COLO829 (cell line): ENCODE measurements around the gene CD7.

ENCODE experiments used
- DNase-seq: peaks from one replicate; pipeline ENCODE4 v3.0.0; 2012; ENCODE audit warnings: low spot score

CD7 gene

DNA sequence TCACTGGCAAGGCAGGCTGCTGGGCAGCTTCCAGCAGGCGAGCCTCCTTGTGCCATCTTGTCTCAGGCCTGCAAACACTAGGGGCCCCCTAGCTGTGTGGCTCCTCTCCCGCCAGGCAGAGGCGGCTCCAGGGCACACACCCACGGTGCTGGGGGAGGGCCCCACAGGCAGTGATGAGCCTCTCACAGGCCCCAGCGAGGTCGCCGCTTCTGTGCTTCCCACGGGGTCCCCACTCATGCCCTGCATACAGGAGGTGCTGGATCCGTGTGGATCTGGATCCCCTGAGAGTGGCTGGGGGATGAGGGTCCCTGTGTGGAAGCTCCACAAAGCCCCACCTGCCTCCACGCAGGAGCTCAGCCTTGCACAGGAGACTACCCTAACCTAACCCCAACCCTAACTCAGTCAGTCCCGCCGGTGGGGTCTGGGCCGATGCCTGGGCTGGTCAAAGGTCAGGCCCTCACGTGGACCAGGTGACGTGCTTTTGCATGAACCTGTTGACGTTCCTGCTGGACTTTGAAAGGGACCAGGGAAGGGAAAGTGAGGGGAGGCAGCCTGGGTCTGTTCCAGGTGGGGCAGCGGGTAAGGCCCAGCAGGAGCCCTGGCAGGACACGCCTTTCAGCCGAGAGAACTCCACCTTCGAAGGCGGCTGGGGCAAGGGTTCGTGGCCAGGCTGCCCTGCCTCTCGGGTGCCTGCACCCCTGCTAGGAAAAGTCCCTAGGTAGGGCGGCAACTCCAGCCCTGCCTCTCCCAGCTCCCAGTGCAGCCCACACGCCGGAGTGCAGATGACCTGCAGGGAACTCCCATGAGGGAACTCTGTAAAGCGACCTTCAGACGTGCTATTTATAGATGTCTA, 11.0 kb upstream of the CD7 start:
- no peak for DNase-seq

GRCh38 chr17:82327757-82328140, 10.3 kb upstream of the CD7 start:
- DNase-seq, result no peak

- no peak for DNase-seq
Measured at GRCh38 chr17:82327289-82327688, 9.9 kb upstream of the CD7 start.

- no peak for DNase-seq
Measured at GRCh38 chr17:82325286-82326180, 8.1 kb upstream of the CD7 start.

DNA sequence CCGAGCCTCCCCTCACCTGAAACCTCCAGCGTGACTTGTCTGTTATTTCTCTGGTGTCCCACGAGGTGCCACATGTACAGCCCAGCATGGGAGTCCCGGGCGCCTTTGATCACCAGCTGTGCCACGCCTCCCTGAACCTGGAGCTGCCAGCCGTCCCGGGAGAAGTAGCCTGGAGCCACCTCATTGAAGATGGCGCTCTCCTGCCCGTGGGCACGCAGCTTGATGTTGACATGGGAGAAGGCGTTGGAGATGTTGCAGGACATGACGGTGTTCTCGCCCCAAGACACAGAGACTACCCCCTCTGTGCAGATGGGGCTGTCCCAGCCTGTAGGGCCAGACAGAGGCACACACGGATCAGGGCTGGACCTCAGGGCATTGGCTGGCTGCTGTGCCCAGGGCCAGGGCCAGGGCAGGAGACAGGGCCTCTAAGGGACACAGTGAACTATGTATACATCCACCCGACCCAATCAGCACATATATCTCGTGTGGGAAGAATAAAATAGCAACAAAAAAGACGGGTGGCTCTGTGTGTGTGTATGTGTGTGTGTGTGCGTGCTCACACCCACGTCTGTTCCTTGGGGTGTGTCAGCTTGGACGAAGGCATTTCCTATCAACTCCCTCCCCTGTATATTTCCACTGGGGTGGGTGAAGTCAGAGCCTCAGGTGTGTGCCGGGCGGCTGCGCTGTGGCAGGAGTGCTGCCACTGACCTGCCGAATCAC, 7.3 kb upstream of the CD7 start:
- no peak for DNase-seq

GRCh38 chr17:82323514-82324234, 6.3 kb upstream of the CD7 start:
- no peak for DNase-seq

DNA sequence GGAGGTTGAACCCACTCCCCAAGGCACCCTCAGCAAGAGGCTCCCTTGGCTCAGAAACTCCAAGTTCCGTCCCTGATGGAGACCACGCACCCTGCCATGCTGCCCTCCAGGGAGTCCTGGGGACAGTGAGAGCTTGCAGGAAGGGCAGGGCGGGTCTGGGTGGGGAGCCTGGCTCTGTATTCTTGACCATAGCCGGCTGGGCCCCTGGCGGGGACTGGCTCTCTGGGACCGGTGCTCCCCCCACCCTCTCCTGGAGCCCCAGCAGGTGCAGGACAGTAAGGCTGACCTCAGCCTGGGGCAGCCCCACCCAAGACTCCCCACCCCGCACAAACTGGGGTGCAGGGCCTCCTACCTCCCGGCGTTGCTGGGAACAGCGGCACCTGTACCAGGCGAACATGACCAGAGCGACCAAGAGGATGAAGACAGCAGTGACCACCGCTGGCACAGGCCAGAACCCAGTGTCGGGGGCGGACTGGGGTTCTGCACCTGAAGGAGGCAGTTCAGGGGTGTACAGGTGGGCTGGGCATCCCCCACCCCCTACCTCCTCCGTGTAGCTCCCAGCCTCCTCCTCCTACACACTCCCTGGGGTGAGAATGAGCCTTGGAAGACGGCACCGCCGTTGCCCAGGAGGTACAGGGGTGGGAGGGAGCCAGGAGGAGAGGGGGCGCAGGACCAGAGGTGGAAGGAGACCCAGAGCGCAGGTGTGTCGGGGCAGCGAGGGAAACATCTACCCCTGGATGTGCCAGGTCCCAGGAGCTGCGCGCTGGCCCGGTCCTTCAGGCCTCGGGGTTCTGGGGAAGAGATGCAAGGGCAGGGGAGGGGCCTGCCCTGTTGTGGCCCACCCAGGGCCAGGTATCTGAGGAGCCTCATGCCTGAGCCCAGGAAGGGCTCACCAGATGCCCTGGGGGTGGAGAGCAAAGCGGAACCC, 5.4 kb upstream of the CD7 start:
- DNase-seq, result no peak

GRCh38 chr17:82321947-82322466, 4.6 kb upstream of the CD7 start:
- DNase-seq, result no peak

- DNase-seq, result no peak
Measured at GRCh38 chr17:82320956-82321927, 3.8 kb upstream of the CD7 start.

DNA sequence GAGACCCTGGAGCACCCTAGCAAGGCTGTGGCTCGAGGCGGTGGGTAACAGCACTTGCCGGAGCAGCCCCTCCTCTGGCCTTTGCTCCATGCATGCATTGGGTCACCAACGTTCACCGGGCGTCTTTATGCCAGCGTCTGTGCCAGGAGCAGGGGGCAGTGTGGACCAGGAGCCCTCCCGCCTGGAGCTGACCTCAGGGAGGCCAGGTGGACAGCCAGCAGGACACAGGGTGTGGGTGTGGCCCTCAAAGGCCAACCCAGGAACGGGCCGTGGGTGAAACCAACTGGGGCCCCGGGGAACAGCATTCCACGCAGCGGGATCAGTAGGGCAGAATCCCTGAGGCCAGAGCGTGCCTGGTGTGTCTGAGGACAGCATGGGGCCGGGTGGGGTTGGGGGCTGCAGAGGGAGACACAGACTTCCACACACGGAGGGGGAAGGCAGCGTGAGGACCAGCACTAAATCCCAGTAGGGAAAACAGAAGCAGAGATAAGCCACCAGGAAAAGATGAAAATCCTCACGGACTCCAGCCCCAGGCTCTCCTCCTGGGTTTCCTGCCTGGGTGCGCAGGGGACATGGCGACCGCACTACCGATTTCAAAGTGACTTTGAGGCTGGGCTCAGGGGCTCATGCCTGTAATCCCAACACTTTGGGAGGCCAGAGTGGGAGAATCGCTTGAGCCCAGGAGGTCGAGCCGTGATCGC, 2.9 kb upstream of the CD7 start:
- no peak for DNase-seq

DNA sequence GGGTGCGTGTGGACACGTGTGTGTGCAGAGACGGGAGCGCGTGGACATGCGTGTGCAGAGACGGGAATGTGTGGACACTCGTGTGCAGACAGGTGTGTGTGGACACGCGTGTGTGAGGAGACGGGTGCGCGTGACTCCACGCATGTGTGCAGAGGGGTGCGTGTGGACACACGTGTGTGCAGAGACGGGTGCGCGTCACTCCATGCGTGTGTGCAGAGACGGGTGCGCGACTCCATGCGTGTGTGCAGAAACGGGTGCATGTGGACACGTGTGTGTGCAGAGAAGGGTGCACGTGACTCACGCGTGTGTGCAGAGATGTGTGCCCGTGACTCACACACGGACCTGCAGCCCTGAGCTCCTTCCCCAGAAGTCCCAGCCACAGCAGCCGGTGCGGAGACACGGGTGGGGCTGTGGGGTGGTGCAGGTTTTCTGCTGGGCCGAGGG, 2.2 kb upstream of the CD7 start:
- DNase-seq, result no peak

DNA sequence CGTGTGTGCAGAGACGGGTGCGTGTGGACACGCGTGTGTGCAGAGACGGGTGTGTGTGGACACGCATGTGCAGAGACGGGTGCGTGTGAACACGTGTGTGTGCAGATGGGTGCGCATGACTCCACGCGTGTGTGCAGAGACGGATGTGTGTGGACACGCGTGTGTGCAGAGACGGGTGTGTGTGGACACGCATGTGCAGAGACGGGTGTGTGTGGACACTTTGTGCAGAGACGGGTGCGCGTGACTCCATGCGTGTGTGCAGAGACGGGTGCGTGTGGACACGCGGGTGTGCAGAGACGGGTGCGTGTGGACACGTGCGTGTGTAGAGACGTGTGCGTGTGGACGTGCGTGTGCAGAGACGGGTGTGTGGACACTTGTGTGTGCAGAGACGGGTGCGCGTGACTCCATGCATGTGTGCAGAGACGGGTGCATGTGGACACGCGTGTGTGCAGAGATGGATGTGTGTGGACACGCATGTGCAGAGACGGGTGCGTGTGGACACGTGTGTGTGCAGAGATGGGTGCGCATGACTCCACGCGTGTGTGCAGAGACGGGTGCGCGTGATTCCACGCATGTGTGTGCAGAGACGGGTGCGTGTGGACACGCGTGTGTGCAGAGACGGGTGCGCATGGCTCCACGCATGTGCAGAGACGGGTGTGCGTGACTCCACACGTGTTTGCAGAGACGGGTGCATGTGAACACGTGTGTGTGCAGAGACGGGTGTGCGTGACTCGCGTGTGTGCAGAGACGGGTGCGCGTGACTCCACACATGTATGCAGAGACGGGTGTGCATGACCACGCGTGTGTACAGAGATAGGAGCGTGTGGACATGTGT, 1.6 kb upstream of the CD7 start:
- no peak for DNase-seq

DNA sequence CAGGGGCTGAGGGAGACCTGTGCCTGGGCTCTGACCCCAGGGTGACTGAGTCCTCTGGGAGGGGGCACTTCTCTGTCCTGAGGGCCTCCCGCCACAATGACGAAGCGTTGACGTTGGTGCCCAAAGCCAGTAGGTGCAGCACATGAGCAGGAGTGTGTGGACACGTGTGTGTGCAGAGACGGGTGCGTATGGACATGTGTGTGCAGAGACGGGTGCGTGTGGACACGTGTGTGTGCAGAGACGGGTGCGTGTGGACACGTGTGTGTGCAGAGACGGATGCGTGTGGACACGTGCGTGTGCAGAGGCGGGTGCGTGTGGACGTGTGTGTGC, 726 bp upstream of the CD7 start:
- DNase-seq, result no peak

DNA sequence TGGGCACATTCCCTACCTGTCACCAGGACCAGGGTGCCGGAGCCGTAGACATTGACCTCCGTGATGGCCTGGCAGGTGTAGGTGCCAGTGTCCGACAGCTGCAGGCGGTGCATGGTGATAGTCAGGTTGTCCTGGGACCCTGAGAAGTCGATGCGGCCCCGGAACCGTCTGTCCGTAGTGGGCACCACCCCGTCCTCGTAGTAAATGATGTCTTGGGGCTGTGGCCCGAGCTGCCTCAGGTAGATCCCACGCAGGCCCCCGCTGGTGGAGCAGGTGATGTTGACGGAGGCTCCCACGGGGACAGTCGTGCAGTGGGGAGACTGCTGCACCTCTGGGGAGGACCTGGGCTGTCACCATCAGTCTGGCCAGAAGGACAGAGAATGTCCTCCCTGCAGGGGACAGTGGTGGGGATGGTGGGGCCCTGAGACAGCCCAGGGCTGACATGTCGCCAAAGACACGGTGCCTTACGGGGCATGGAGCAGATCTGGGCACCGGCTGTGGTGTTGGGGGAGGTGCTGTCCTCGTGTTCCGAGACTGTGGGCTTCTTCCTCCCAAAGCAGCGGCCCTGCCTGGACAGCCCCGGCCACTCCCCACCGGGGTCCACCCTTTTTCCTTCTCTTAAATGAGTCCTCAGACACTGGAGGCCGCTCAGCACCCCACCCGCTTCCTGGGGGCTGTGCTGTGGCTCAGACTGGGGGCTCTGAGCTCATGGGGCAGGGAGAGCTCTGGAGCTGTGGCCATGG, 586 bp downstream of the CD7 start:
- no peak for DNase-seq

GRCh38 chr17:82315703-82316358, 1.6 kb downstream of the CD7 start:
- DNase-seq, result no peak
